ENCODE data around the gene B3GALT6. TPM values are rescaled to one million over a fixed set of nuclear protein-coding genes. Genes with fewer than 3 reads are reported as not detected.
"Not testable (repeated sequence)": the region's sequence is repeated elsewhere in the genome, so short reads cannot be mapped to it uniquely, and the experiment has no call there.

Gene B3GALT6
- total RNA-seq, 4 donors from 2014 or later: 12.3 to 24.1 (median 15.0) TPM

GRCh38 chr1:1245178-1245816, 13.3 kb downstream of the B3GALT6 start:
- WGBS, 2 donors (ENCODE audit: low coverage in 1 of 2): no CpG with 5 or more reads among the region's 23 CpGs
- H3K36me3 ChIP-seq: peaks cover 0 to 25% of the 10 kb centered on the region in 2 donors
- no peak for TF ChIP-seq POLR2A (IDR thresholded peaks at IDR 0.05)
- no peak for TF ChIP-seq EP300 (IDR thresholded peaks at IDR 0.05)
- TF ChIP-seq, protein P1, sequence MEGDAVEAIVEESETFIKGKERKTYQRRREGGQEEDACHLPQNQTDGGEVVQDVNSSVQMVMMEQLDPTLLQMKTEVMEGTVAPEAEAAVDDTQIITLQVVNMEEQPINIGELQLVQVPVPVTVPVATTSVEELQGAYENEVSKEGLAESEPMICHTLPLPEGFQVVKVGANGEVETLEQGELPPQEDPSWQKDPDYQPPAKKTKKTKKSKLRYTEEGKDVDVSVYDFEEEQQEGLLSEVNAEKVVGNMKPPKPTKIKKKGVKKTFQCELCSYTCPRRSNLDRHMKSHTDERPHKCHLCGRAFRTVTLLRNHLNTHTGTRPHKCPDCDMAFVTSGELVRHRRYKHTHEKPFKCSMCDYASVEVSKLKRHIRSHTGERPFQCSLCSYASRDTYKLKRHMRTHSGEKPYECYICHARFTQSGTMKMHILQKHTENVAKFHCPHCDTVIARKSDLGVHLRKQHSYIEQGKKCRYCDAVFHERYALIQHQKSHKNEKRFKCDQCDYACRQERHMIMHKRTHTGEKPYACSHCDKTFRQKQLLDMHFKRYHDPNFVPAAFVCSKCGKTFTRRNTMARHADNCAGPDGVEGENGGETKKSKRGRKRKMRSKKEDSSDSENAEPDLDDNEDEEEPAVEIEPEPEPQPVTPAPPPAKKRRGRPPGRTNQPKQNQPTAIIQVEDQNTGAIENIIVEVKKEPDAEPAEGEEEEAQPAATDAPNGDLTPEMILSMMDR (IDR thresholded peaks at IDR 0.05): no peak
- TF ChIP-seq POLR2AphosphoS5 (IDR thresholded peaks at IDR 0.05): no peak
- H3K27ac ChIP-seq: no peak overlapping the region
- H3K4me3 ChIP-seq: no peak overlapping the region
- ATAC-seq: no peak
- H3K9me3 ChIP-seq: no peaks in the 10 kb centered on the region
- peaks cover 0 to 16% (median 0%) of the 10 kb centered on the region in 3 donors for H3K4me1 ChIP-seq
- H3K27me3 ChIP-seq: peaks cover 57% of the 10 kb centered on the region

GRCh38 chr1:1245817-1246576, 14.0 kb downstream of the B3GALT6 start:
- TF ChIP-seq POLR2AphosphoS5 (IDR thresholded peaks at IDR 0.05): no peak
- 88% methylated on average over 5 of the region's 45 CpGs; no CpG with 5 or more reads in 1 of the 2 donors for WGBS, 2 donors (ENCODE audit: low coverage in 1 of 2)
- peak overlapping the region in 1 of 2 donors; percentile 8 for H3K4me3 ChIP-seq
- peaks cover 50% of the 10 kb centered on the region for H3K27me3 ChIP-seq
- no peaks in the 10 kb centered on the region for H3K9me3 ChIP-seq
- H3K36me3 ChIP-seq: peaks cover 0 to 32% of the 10 kb centered on the region in 2 donors
- H3K27ac ChIP-seq: no peak overlapping the region
- ATAC-seq: no peak
- peaks cover 0 to 16% (median 0%) of the 10 kb centered on the region in 3 donors for H3K4me1 ChIP-seq

GRCh38 chr1:1246577-1247340, 14.7 kb downstream of the B3GALT6 start, which contains the start of gene C1QTNF12:
C1QTNF12 (minus strand) TSS chr1:1246722; CDS start chr1:1246690, 32 bp downstream.
- peaks cover 42% of the 10 kb centered on the region for H3K27me3 ChIP-seq
- no peak for ATAC-seq
- peaks cover 0 to 38% of the 10 kb centered on the region in 2 donors for H3K36me3 ChIP-seq
- H3K27ac ChIP-seq: no peak within 1 kb of the TSS
- TF ChIP-seq POLR2AphosphoS5 (IDR thresholded peaks at IDR 0.05) (no peak), POLR2A (IDR thresholded peaks at IDR 0.05) (no peak), EP300 (IDR thresholded peaks at IDR 0.05) (no peak)
- TF ChIP-seq, protein P1 (IDR thresholded peaks at IDR 0.05): no peak
- peak within 1 kb of the TSS in 1 of 2 donors; percentile 8 for H3K4me3 ChIP-seq
- 10% methylated on average over 8 of the region's 74 CpGs; no CpG with 5 or more reads in 1 of the 2 donors for WGBS, 2 donors (ENCODE audit: low coverage in 1 of 2)
- peaks cover 0 to 16% (median 0%) of the 10 kb centered on the region in 3 donors for H3K4me1 ChIP-seq
- H3K9me3 ChIP-seq: no peaks in the 10 kb centered on the region

DNA sequence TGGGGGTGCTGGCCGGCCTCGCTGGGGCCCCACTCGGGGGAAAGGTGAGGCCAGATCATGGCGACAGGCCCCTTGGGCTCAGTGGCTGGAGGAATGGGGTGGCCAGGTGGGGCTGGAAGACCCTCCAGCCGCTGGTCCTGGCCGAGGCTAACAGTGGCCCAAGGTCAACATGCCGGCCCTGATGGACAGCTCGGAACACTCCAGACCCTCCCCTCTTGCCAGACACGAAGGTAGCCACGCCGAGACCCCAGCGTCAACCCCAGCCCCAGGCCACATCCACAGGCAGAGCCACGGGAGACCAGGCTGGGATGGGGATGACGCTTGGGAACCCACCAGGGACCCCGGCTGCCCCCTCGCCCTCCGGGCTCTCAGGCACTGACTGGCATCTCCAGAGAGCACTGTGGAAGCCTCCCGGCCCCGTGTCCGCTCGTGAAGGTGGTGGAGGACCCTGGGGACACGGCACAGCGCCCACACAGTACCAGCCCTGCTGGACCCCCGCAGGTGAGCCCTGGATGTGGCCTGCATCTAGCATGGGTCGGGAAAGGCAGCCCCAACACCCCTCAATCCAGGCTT, 15.4 kb downstream of the B3GALT6 start:
- ATAC-seq: no peak
- WGBS, 2 donors (ENCODE audit: low coverage in 1 of 2): no CpG with 5 or more reads among the region's 25 CpGs
- H3K4me1 ChIP-seq: peaks cover 0 to 16% (median 0%) of the 10 kb centered on the region in 3 donors

GRCh38 chr1:1248009-1248913, 16.2 kb downstream of the B3GALT6 start:
- H3K36me3 ChIP-seq: peaks cover 0 to 39% of the 10 kb centered on the region in 2 donors
- H3K4me1 ChIP-seq: peaks cover 0 to 16% (median 0%) of the 10 kb centered on the region in 3 donors
- not testable (repeated sequence) for H3K27ac ChIP-seq, ATAC-seq, H3K9me3 ChIP-seq, H3K4me3 ChIP-seq
- H3K27me3 ChIP-seq: peaks cover 39% of the 10 kb centered on the region
- 80 to 100% methylated on average over 1 of the region's 21 CpGs for WGBS, 2 donors (ENCODE audit: low coverage in 1 of 2)

More for the DNA sequence above, 15.4 kb downstream of the B3GALT6 start:
- H3K36me3 ChIP-seq: peaks cover 0 to 39% of the 10 kb centered on the region in 2 donors
- no peak overlapping the region for H3K4me3 ChIP-seq
- TF ChIP-seq EP300 (IDR thresholded peaks at IDR 0.05): no peak
- TF ChIP-seq, protein P1 (IDR thresholded peaks at IDR 0.05): no peak
- no peak for TF ChIP-seq POLR2A (IDR thresholded peaks at IDR 0.05)
- TF ChIP-seq POLR2AphosphoS5 (IDR thresholded peaks at IDR 0.05): no peak
- no peaks in the 10 kb centered on the region for H3K9me3 ChIP-seq
- no peak overlapping the region for H3K27ac ChIP-seq
- peaks cover 39% of the 10 kb centered on the region for H3K27me3 ChIP-seq

Measured in gastroesophageal sphincter (tissue), 4 donors.